ENCODE measurements around the gene BCO2. TPM values are rescaled to one million over a fixed set of nuclear protein-coding genes. Genes with fewer than 3 reads are reported as not detected.

Gene BCO2
- total RNA-seq, 1 experiment from 2014 or later = not detected

DNA sequence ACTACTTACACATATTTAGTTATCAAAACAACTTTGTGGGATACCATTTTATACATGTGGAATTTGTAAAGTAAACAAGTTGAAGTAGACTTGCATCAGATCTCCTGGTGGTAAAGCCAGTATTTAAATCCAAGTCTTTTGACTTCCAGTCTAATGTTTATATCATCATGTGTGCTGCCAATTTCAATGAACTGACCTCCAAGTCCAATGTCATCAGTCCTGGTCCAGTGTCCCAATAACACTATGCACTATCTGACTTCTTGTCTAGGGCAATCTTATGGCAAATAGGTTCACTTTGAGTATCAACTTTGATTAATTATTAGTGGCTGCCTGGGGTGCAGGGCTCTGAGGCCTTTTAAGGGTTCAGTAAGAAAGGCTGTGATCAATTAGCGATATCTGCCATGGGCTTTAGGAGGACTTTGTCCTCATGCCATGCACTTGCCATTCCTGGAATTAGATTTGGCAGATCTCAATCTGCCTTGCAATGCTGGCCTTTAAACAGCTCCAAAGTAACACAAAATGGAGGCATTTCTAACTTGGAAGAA is 41.3 kb downstream of the BCO2 start:
- intact Hi-C loops (cut with micrococcal nuclease) = no loop called here
- no peaks in the 10 kb centered on the region for H3K9me3 Mint-ChIP-seq (ENCODE audit: unreplicated experiment)
- no TSS peak for BruUV-seq (replicated peaks)
- no peak overlapping the region for H3K4me3 Mint-ChIP-seq (ENCODE audit: unreplicated experiment)
- H3K27ac Mint-ChIP-seq (ENCODE audit: low read depth, unreplicated experiment) = no peak overlapping the region
- ChIA-PET POLR2A (interaction anchor here (0.6 to 0.7 kb wide), 2 partner anchors 21 to 50 kb away, joined by 3 to 5 read pairs; no protein-coding TSS in a partner anchor), CTCF (interaction anchor here (0.5 to 15.5 kb wide), 7 partner anchors 63 to 931 kb away, joined by 3 to 428 read pairs (median 3); no protein-coding TSS in a partner anchor)
- no peaks in the 10 kb centered on the region for H3K36me3 Mint-ChIP-seq (ENCODE audit: insufficient read depth, unreplicated experiment)
- no peak for TF ChIP-seq CTCF (IDR thresholded peaks at IDR 0.05; ENCODE audit: unreplicated experiment)
- no peak for DNase-seq (ENCODE audit: unreplicated experiment)
- peaks cover 19% of the 10 kb centered on the region for H3K4me1 Mint-ChIP-seq (ENCODE audit: insufficient read depth, unreplicated experiment)
- no peaks in the 10 kb centered on the region for H3K27me3 Mint-ChIP-seq (ENCODE audit: insufficient read depth, unreplicated experiment)

DNA sequence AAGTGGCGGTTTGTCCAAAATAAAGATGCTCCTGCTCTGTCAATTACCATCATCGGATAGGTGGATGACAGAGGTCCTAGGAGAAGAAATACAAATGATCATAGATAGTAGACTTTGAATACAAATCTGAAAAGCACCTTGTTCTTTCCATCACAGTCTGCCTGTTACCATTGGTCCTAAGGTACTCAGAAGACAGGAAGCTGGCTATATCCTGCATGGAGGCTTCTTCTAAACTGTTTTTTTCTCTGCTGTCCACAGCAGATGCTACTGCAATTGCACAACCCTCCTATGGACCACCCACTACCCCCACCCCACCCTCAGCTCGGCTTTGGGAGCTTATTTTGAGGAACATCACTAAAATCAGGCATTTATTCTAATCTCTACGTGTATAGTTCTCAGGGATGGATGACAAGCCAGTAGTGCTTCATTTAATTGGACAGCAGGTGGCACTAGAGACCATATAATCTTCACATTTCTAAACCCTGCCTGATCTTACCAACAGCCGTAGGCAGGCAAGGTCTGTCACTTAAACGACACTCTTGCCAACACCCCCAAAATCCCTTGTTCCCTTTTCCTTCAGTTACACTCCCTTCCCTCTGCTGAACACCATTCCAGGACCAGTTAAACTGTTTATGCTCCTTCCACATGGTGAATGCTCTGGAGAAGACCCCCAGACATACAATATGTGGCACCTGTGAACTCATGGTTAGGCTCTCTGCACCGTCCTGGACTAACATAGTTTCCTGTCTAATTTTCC is 44.3 kb downstream of the BCO2 start:
- intact Hi-C loops (cut with micrococcal nuclease) = loop anchor here (1.0 to 10.0 kb wide), 6 partner anchors 61 to 1069 kb away; no protein-coding TSS in a partner anchor
- ChIA-PET CTCF (interaction anchor here (0.6 to 15.5 kb wide), 32 partner anchors 10 to 1511 kb away, joined by 3 to 428 read pairs (median 4); partner anchors contain the start of gene TEX12), POLR2A (interaction anchor here (0.6 to 2.1 kb wide), 6 partner anchors 24 to 133 kb away, joined by 3 to 17 read pairs (median 5); partner anchors contain the start of genes SDHD and TIMM8B)
- Mint-ChIP-seq H3K4me1 (ENCODE audit: insufficient read depth, unreplicated experiment) (peaks cover 27% of the 10 kb centered on the region), H3K27me3 (ENCODE audit: insufficient read depth, unreplicated experiment) (no peaks in the 10 kb centered on the region), H3K27ac (ENCODE audit: low read depth, unreplicated experiment) (peak overlapping the region; percentile 21), H3K9me3 (ENCODE audit: unreplicated experiment) (no peaks in the 10 kb centered on the region), H3K36me3 (ENCODE audit: insufficient read depth, unreplicated experiment) (no peaks in the 10 kb centered on the region), H3K4me3 (ENCODE audit: unreplicated experiment) (no peak overlapping the region)
- peak; percentile 84 for DNase-seq (ENCODE audit: unreplicated experiment)
- peak; percentile 76 for TF ChIP-seq CTCF (IDR thresholded peaks at IDR 0.05; ENCODE audit: unreplicated experiment)
- no TSS peak for BruUV-seq (replicated peaks)

DNA sequence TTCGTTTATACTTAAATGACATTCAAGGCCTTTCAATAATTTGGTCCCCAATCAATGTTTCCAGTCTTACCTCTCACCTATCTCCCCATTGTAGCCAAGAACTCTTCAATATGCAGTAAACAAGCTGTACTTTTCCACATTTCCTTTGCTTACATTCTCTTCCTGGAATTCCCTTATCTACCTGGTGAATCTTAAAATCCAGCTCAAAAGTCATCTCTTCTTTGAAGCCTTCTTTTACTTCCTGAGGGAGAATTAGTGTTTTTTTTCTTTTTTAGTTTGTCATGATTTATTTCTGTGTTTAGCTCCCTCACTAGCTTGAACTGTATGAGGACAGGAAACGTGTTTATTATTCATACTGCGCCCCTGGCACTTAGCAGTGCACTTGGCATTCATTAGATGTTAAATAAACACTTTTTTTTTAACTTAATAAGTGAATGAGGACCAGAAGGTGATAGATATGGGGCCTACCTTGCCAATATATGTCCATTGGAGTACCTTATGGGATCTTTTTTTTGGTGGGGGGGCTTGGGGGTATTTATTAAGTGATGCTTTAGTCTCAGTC is 46.0 kb downstream of the BCO2 start:
- intact Hi-C loops (cut with micrococcal nuclease) = loop anchor here (10.0 kb wide), 3 partner anchors 333 to 893 kb away; no protein-coding TSS in a partner anchor
- no peak for DNase-seq (ENCODE audit: unreplicated experiment)
- H3K4me3 Mint-ChIP-seq (ENCODE audit: unreplicated experiment) = no peak overlapping the region
- ChIA-PET POLR2A (interaction anchor here (0.6 to 2.0 kb wide), 4 partner anchors 59 to 188 kb away, joined by 3 to 14 read pairs (median 5); no protein-coding TSS in a partner anchor), CTCF (interaction anchor here (0.6 to 15.5 kb wide), 15 partner anchors 15 to 1509 kb away, joined by 3 to 428 read pairs (median 3); partner anchors contain the start of gene BCO2)
- peaks cover 24% of the 10 kb centered on the region for H3K4me1 Mint-ChIP-seq (ENCODE audit: insufficient read depth, unreplicated experiment)
- peaks cover 5% of the 10 kb centered on the region for H3K36me3 Mint-ChIP-seq (ENCODE audit: insufficient read depth, unreplicated experiment)
- no peak for TF ChIP-seq CTCF (IDR thresholded peaks at IDR 0.05; ENCODE audit: unreplicated experiment)
- H3K27ac Mint-ChIP-seq (ENCODE audit: low read depth, unreplicated experiment) = peak overlapping the region; percentile 2
- no peaks in the 10 kb centered on the region for H3K9me3 Mint-ChIP-seq (ENCODE audit: unreplicated experiment)
- no peaks in the 10 kb centered on the region for H3K27me3 Mint-ChIP-seq (ENCODE audit: insufficient read depth, unreplicated experiment)
- no TSS peak for BruUV-seq (replicated peaks)
